ENCODE data around the gene EMID1.
"Not testable (repeated sequence)": the region's sequence is repeated elsewhere in the genome, so short reads cannot be mapped to it uniquely, and the experiment has no call there.

The EMID1 gene

DNA sequence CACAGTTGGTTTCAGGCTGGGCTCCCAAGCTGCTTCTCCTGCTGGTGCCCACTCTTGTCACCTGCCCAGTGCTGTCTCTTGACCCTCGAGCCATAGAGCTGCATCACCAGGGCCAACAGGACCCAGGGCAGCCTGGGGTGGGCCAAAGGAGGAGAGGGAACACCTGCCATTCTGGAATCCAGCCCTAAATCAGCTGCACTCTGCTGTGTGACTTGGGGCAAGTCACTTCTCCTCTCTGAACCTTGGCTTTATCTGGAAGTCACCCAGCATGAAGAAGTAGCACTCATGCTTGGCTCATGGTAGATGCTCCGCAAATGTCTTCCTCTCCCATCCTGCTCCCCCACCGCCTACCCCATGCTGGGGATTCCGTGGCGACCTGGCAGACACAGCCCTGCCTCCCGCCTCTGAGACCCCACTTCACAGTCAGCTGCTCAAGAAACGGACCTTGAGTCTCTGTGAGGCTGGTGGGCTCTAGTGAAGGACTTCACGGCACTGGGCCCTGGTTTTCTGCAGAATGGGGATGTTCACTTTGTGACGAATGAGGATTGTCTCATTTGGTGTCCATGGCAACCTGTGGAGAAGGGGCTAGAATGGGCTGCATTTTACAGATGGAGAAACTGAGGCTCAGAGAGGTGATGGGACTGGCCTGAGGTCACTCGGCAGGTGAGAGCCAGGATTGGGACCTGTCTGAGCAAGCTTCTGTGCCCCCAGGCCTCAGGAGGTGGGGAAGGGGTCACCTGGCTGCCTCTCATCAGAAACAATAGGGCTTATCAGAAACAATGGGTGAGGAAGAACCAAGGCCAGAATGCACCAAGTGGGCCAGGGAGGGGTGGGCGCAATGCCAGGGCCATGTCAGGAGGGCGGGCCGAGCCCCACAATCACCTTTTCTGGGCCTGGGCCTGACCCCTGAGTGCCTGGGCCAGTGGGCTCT is 12.4 kb downstream of the EMID1 start:
- no peaks in the 10 kb centered on the region for H3K36me3 ChIP-seq (ENCODE audit: control insufficient read depth in 5 of 5, insufficient read depth in 5 of 5, low read length in 5 of 5)
- no peak overlapping the region for H3K27ac ChIP-seq (ENCODE audit: low read depth, low read length)

GRCh38 chr22:29218758-29219408 is 13.2 kb downstream of the EMID1 start:
- Histone ChIP-seq H3K27ac (ENCODE audit: low read depth, low read length) (no peak overlapping the region), H3K9ac (ENCODE audit: low read length in 5 of 5) (no peak overlapping the region), H3K4me1 (ENCODE audit: control insufficient read depth in 5 of 5, insufficient read depth in 5 of 5, low read length in 5 of 5) (peaks cover 0 to 14% (median 8%) of the 10 kb centered on the region in 5 donors), H3K36me3 (ENCODE audit: control insufficient read depth in 5 of 5, insufficient read depth in 5 of 5, low read length in 5 of 5) (no peaks in the 10 kb centered on the region), H3K27me3 (ENCODE audit: control insufficient read depth in 5 of 5, insufficient read depth in 4 of 5, low read length in 5 of 5) (no peaks in the 10 kb centered on the region), H3K9me3 (ENCODE audit: control insufficient read depth in 5 of 5, low read length in 5 of 5) (no peaks in the 10 kb centered on the region), H3K4me3 (ENCODE audit: low read depth in 1 of 5, low read length in 5 of 5) (no peak overlapping the region)

More for the DNA sequence above, 12.4 kb downstream of the EMID1 start:
- H3K27me3 ChIP-seq (ENCODE audit: control insufficient read depth in 5 of 5, insufficient read depth in 4 of 5, low read length in 5 of 5) = no peaks in the 10 kb centered on the region
- no peak overlapping the region for H3K4me3 ChIP-seq (ENCODE audit: low read depth in 1 of 5, low read length in 5 of 5)
- no peak overlapping the region for H3K9ac ChIP-seq (ENCODE audit: low read length in 5 of 5)
- H3K4me1 ChIP-seq (ENCODE audit: control insufficient read depth in 5 of 5, insufficient read depth in 5 of 5, low read length in 5 of 5) = peaks cover 0 to 14% (median 8%) of the 10 kb centered on the region in 5 donors
- H3K9me3 ChIP-seq (ENCODE audit: control insufficient read depth in 5 of 5, low read length in 5 of 5) = no peaks in the 10 kb centered on the region

DNA sequence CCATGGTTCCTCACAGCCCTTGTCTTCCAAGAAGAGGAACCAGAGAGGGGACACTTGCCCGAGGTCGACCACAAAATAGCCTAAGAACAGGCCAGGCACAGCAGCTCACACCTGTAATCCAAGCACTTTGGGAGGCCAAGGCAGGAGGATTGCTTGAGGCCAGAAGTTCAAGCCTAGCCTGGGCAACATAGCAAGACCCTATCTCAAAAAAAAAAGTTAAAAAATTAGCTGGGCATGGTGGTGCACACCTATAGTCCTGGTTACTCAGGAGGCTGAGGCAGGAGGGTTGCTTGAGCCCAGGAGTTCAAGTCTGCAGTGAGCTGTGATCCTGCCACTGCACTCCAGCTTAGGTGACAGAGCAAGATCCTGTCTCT is 13.7 kb downstream of the EMID1 start:
- H3K9me3 ChIP-seq (ENCODE audit: control insufficient read depth in 5 of 5, low read length in 5 of 5); H3K27ac ChIP-seq (ENCODE audit: low read depth, low read length); H3K36me3 ChIP-seq (ENCODE audit: control insufficient read depth in 5 of 5, insufficient read depth in 5 of 5, low read length in 5 of 5); H3K27me3 ChIP-seq (ENCODE audit: control insufficient read depth in 5 of 5, insufficient read depth in 4 of 5, low read length in 5 of 5); H3K9ac ChIP-seq (ENCODE audit: low read length in 5 of 5); H3K4me3 ChIP-seq (ENCODE audit: low read depth in 1 of 5, low read length in 5 of 5): not testable (repeated sequence)
- H3K4me1 ChIP-seq (ENCODE audit: control insufficient read depth in 5 of 5, insufficient read depth in 5 of 5, low read length in 5 of 5) = peaks cover 0 to 14% (median 8%) of the 10 kb centered on the region in 5 donors

DNA sequence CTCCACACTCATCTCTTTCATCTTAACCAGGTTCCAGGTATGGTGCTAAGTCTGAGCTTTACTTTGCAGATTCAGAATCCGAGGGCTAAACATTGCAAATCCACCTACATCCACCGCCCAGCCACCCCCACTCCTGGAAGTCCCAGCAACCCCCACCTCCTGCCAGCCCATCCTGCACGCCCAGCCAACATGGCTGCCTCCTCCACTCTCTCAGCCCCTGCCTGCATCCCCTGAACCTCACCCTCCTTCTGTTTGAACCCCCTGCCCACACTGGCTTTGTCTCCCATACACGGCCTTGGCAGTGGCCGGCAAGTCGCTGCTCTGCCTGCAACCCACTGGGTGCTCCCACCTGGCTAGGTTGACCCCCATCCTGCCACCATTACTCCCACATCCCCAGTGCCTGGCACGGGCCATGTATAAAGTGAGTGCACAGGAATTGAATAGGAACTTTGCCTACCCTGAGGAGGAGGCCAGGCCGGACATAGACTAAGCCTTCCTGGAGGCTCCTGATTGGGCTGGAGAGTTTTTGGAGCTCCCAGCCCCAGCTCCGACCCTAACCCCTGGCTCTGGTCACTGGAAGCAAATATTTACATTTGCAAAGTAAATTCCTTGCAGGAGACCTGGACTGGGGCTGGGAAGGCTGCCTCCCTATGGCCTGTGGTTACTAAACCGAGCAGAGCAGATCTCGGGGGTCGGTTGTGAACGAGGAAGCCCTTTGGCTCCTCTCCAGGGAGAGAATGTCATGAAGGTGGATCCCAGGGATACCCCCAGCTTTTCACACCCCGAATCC is 14.4 kb downstream of the EMID1 start:
- Histone ChIP-seq H3K4me1 (ENCODE audit: control insufficient read depth in 5 of 5, insufficient read depth in 5 of 5, low read length in 5 of 5) (peaks cover 0 to 17% (median 9%) of the 10 kb centered on the region in 5 donors), H3K36me3 (ENCODE audit: control insufficient read depth in 5 of 5, insufficient read depth in 5 of 5, low read length in 5 of 5) (no peaks in the 10 kb centered on the region), H3K27ac (ENCODE audit: low read depth, low read length) (no peak overlapping the region), H3K4me3 (ENCODE audit: low read depth in 1 of 5, low read length in 5 of 5) (no peak overlapping the region), H3K27me3 (ENCODE audit: control insufficient read depth in 5 of 5, insufficient read depth in 4 of 5, low read length in 5 of 5) (no peaks in the 10 kb centered on the region), H3K9me3 (ENCODE audit: control insufficient read depth in 5 of 5, low read length in 5 of 5) (no peaks in the 10 kb centered on the region), H3K9ac (ENCODE audit: low read length in 5 of 5) (no peak overlapping the region)

GRCh38 chr22:29224121-29224858 is 18.6 kb downstream of the EMID1 start:
- H3K27me3 ChIP-seq (ENCODE audit: control insufficient read depth in 5 of 5, insufficient read depth in 4 of 5, low read length in 5 of 5) = peaks cover 0 to 7% (median 0%) of the 10 kb centered on the region in 5 donors
- no peak overlapping the region for H3K4me3 ChIP-seq (ENCODE audit: low read depth in 1 of 5, low read length in 5 of 5)
- H3K4me1 ChIP-seq (ENCODE audit: control insufficient read depth in 5 of 5, insufficient read depth in 5 of 5, low read length in 5 of 5) = peaks cover 0 to 19% (median 14%) of the 10 kb centered on the region in 5 donors
- no peaks in the 10 kb centered on the region for H3K36me3 ChIP-seq (ENCODE audit: control insufficient read depth in 5 of 5, insufficient read depth in 5 of 5, low read length in 5 of 5)
- no peak overlapping the region for H3K27ac ChIP-seq (ENCODE audit: low read depth, low read length)
- H3K9ac ChIP-seq (ENCODE audit: low read length in 5 of 5) = no peak overlapping the region
- H3K9me3 ChIP-seq (ENCODE audit: control insufficient read depth in 5 of 5, low read length in 5 of 5) = no peaks in the 10 kb centered on the region

DNA sequence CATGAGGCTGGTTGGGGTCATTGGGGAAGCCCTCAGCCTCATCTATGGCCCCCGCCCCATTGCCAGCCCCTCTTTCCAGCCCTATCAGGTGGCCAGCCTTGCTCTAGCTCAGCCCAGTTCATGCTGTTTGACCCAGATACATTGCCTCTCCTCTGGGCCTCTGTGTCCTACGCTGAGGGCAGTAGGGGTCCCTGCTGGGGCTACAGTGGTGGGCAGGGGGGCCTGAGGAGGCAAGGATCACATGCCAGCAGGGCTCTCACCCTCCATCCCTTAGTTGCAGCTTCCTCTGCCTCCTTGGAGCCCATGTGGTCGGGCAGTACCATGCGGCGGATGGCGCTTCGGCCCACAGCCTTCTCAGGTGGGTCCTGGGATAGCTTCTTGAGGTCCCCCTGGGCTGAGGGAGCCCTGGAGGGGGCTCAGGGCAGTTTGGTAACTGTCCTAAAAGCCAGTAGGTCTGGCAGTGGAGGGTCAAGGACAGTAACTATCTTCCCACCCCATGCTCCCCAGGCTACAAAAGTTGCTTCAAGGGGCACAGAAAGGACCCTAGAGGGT is 19.2 kb downstream of the EMID1 start:
- H3K4me3 ChIP-seq (ENCODE audit: low read depth in 1 of 5, low read length in 5 of 5) = no peak overlapping the region
- H3K9me3 ChIP-seq (ENCODE audit: control insufficient read depth in 5 of 5, low read length in 5 of 5) = no peaks in the 10 kb centered on the region
- H3K36me3 ChIP-seq (ENCODE audit: control insufficient read depth in 5 of 5, insufficient read depth in 5 of 5, low read length in 5 of 5) = no peaks in the 10 kb centered on the region
- peak overlapping the region in 1 of 5 donors; percentile 46 for H3K9ac ChIP-seq (ENCODE audit: low read length in 5 of 5)
- H3K27ac ChIP-seq (ENCODE audit: low read depth, low read length) = no peak overlapping the region
- H3K27me3 ChIP-seq (ENCODE audit: control insufficient read depth in 5 of 5, insufficient read depth in 4 of 5, low read length in 5 of 5) = peaks cover 0 to 7% (median 0%) of the 10 kb centered on the region in 5 donors
- H3K4me1 ChIP-seq (ENCODE audit: control insufficient read depth in 5 of 5, insufficient read depth in 5 of 5, low read length in 5 of 5) = peaks cover 0 to 19% (median 14%) of the 10 kb centered on the region in 5 donors

DNA sequence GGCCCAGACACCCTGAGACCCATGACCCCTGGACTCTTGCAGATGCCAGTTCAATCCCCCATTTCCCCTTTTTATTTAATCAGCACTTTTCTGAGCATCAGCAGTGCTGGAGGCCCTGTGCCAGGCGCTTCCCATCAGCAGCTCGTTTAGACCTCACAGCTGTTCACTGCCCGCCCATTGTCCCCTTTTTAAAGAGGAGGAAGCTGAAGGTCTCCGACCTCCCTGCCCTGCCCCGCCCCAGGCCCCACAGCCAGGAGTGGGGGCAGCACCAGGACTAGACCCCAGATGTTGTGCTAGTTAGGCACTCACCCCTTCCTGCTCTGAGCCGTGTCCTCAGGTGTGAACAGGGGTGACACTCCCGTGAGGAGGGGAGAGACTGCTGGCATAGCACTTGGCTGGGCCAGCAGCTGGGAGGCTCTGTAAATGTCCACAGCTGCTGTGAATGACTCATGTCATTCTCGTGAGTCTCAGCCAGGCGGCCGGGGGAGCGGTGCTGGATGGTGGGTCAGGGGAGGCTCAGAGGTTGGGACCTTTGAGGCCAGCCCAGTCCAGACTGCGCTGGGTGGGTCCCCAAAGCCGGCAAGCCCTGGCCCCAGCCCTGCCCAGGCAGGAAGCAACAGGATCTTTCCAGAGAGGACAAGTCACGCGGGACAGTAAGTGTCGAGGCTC is 19.9 kb downstream of the EMID1 start:
- no peaks in the 10 kb centered on the region for H3K36me3 ChIP-seq (ENCODE audit: control insufficient read depth in 5 of 5, insufficient read depth in 5 of 5, low read length in 5 of 5)
- H3K9me3 ChIP-seq (ENCODE audit: control insufficient read depth in 5 of 5, low read length in 5 of 5) = no peaks in the 10 kb centered on the region
- peak overlapping the region; percentile 41 for H3K27ac ChIP-seq (ENCODE audit: low read depth, low read length)
- peaks cover 0 to 7% (median 0%) of the 10 kb centered on the region in 5 donors for H3K27me3 ChIP-seq (ENCODE audit: control insufficient read depth in 5 of 5, insufficient read depth in 4 of 5, low read length in 5 of 5)
- H3K4me1 ChIP-seq (ENCODE audit: control insufficient read depth in 5 of 5, insufficient read depth in 5 of 5, low read length in 5 of 5) = peaks cover 0 to 19% (median 14%) of the 10 kb centered on the region in 5 donors
- no peak overlapping the region for H3K4me3 ChIP-seq (ENCODE audit: low read depth in 1 of 5, low read length in 5 of 5)
- peak overlapping the region in 3 of 5 donors; percentile 17 to 46 (median 33) for H3K9ac ChIP-seq (ENCODE audit: low read length in 5 of 5)

DNA sequence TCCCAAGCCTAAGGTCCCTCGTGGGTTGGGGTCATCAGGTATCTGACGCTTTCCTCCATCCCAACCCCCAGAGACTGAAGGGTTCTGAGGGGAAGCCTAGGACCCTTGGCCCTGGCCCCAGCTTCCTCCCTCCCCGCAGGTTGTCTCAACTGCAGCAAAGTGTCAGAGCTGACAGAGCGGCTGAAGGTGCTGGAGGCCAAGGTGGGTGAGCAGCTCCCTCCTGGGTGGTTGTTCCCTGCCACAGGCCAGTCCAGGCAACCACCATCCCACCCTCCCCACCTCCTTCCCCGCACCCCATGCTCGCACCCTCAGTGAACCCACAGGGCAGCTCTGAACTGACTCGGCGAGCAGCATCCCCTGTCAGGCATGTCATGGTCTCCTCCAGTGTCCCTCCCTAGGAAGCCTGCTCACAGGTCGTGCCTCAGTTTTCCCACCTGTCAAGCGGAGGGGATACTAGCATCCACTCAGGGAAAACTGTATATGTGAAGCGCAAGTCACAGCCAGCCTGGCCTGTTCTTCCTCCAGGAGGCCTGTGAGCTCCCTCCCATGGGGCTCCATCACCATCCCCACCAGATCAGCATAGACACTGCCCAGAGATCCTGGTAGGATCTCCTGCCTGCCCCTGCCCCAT is 20.8 kb downstream of the EMID1 start:
- Histone ChIP-seq H3K36me3 (ENCODE audit: control insufficient read depth in 5 of 5, insufficient read depth in 5 of 5, low read length in 5 of 5) (no peaks in the 10 kb centered on the region), H3K4me1 (ENCODE audit: control insufficient read depth in 5 of 5, insufficient read depth in 5 of 5, low read length in 5 of 5) (peaks cover 0 to 19% (median 14%) of the 10 kb centered on the region in 5 donors), H3K9ac (ENCODE audit: low read length in 5 of 5) (no peak overlapping the region), H3K27ac (ENCODE audit: low read depth, low read length) (peak overlapping the region; percentile 41), H3K9me3 (ENCODE audit: control insufficient read depth in 5 of 5, low read length in 5 of 5) (no peaks in the 10 kb centered on the region), H3K4me3 (ENCODE audit: low read depth in 1 of 5, low read length in 5 of 5) (no peak overlapping the region), H3K27me3 (ENCODE audit: control insufficient read depth in 5 of 5, insufficient read depth in 4 of 5, low read length in 5 of 5) (peaks cover 0 to 7% (median 0%) of the 10 kb centered on the region in 5 donors)

Data from subcutaneous abdominal adipose tissue (tissue), 5 donors.